ENCODE measurements around the gene PRXL2C.

GRCh38 chr9:96688187-96688586 lies 33.1 kb upstream of the PRXL2C start:
- no peak for TF ChIP-seq CTCF (IDR thresholded peaks at IDR 0.05)
- TF ChIP-seq POLR2A (IDR thresholded peaks at IDR 0.05): no peak
